Measurements from ENCODE around the gene FOXN1.

FOXN1 gene

GRCh38 chr17:28534740-28535375 is 28.7 kb downstream of the FOXN1 start:
- no peak overlapping the region for H2AFZ ChIP-seq
- no peaks in the 10 kb centered on the region for H3K27me3 ChIP-seq (ENCODE audit: control insufficient read depth, insufficient read depth, low read length)
- H3K4me2 ChIP-seq (ENCODE audit: low read length): no peak overlapping the region
- no peak overlapping the region for H3K9ac ChIP-seq
- no peaks in the 10 kb centered on the region for H3K79me2 ChIP-seq
- H3K4me3 ChIP-seq (ENCODE audit: low read depth, low read length): no peak overlapping the region
- no peak for TF ChIP-seq CTCF (IDR thresholded peaks at IDR 0.05)
- H3K27ac ChIP-seq: no peak overlapping the region
- no peaks in the 10 kb centered on the region for H3K36me3 ChIP-seq (ENCODE audit: control insufficient read depth, insufficient read depth, low read length)
- no peaks in the 10 kb centered on the region for H3K9me3 ChIP-seq (ENCODE audit: control insufficient read depth, low read length)
- no peaks in the 10 kb centered on the region for H3K4me1 ChIP-seq

- Histone ChIP-seq H3K4me2 (ENCODE audit: low read length) (no peak overlapping the region), H3K27me3 (ENCODE audit: control insufficient read depth, insufficient read depth, low read length) (no peaks in the 10 kb centered on the region), H3K4me1 (no peaks in the 10 kb centered on the region), H2AFZ (no peak overlapping the region), H3K79me2 (no peaks in the 10 kb centered on the region), H3K4me3 (ENCODE audit: low read depth, low read length) (no peak overlapping the region), H3K9ac (no peak overlapping the region), H3K36me3 (ENCODE audit: control insufficient read depth, insufficient read depth, low read length) (no peaks in the 10 kb centered on the region), H3K27ac (no peak overlapping the region), H3K9me3 (ENCODE audit: control insufficient read depth, low read length) (no peaks in the 10 kb centered on the region)
- TF ChIP-seq CTCF (IDR thresholded peaks at IDR 0.05): no peak
These were observed 30.5 kb downstream of the FOXN1 start for GRCh38 chr17:28536532-28537218.

- H3K9ac ChIP-seq: no peak overlapping the region
- no peaks in the 10 kb centered on the region for H3K79me2 ChIP-seq
- TF ChIP-seq CTCF (IDR thresholded peaks at IDR 0.05): no peak
- no peaks in the 10 kb centered on the region for H3K27me3 ChIP-seq (ENCODE audit: control insufficient read depth, insufficient read depth, low read length)
- H3K4me3 ChIP-seq (ENCODE audit: low read depth, low read length): no peak overlapping the region
- no peak overlapping the region for H3K4me2 ChIP-seq (ENCODE audit: low read length)
- H2AFZ ChIP-seq: no peak overlapping the region
- no peak overlapping the region for H3K27ac ChIP-seq
- no peaks in the 10 kb centered on the region for H3K9me3 ChIP-seq (ENCODE audit: control insufficient read depth, low read length)
- H3K4me1 ChIP-seq: no peaks in the 10 kb centered on the region
- H3K36me3 ChIP-seq (ENCODE audit: control insufficient read depth, insufficient read depth, low read length): no peaks in the 10 kb centered on the region
These were observed 31.1 kb downstream of the FOXN1 start for GRCh38 chr17:28537219-28537610.

- no peak for TF ChIP-seq CTCF (IDR thresholded peaks at IDR 0.05)
These were observed 32.2 kb downstream of the FOXN1 start for GRCh38 chr17:28538296-28538895.

More at GRCh38 chr17:28538296-28538895, 32.2 kb downstream of the FOXN1 start:
- Histone ChIP-seq H3K4me3 (ENCODE audit: low read depth, low read length) (no peak overlapping the region), H3K27me3 (ENCODE audit: control insufficient read depth, insufficient read depth, low read length) (no peaks in the 10 kb centered on the region), H3K4me2 (ENCODE audit: low read length) (no peak overlapping the region), H2AFZ (no peak overlapping the region), H3K9me3 (ENCODE audit: control insufficient read depth, low read length) (no peaks in the 10 kb centered on the region), H3K36me3 (ENCODE audit: control insufficient read depth, insufficient read depth, low read length) (no peaks in the 10 kb centered on the region), H3K9ac (no peak overlapping the region), H3K27ac (no peak overlapping the region), H3K79me2 (no peaks in the 10 kb centered on the region), H3K4me1 (no peaks in the 10 kb centered on the region)

All from parathyroid adenoma (tissue), 2 donors.